Measurements from ENCODE around the gene PIGV. TPM values are rescaled to one million over a fixed set of nuclear protein-coding genes. Genes with fewer than 3 reads are reported as not detected.
A peak's percentile ranks its signal among the peaks of the same experiment; 100 is the strongest.

Gene PIGV
- total RNA-seq, 1 experiment from 2014 or later: 30.8 TPM

DNA sequence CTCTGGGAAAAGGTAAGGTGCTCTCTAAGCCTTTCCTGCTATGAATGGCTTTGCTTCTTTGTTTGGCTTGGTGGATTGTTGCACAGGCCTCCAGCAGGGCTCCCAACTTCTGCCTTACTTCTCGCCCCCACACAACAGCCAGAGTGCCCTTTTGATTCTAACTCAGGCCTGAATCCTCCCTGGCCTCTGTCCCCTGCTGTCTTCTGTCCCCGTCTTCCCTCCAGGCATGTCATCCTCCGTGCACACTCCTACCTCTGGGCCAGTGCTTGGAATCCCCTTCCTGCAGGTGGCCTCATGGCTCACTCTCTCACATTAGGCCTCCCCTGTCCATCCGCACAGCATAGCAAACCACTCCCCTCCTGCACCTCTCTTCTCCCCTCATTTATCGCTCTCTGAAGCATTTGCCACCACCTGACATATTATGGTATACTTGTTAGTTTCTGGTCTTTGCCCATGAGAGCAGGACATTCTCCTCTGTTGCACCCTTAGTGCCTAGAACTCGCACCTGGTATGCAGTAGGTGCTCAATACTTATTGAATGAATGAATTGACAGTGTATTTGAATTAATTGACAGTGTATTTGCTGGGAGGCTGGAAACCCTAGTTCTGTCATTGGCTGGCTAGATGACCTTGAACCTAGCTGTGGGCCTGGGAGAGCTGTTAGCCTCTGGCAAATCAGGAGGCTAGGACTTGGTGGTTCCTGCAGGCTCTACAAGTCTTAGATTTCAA is 41.6 kb downstream of the PIGV start:
- TF ChIP-seq EZH2 (IDR thresholded peaks at IDR 0.05; ENCODE audit: low read depth): no peak
- TF ChIP-seq, protein P1, sequence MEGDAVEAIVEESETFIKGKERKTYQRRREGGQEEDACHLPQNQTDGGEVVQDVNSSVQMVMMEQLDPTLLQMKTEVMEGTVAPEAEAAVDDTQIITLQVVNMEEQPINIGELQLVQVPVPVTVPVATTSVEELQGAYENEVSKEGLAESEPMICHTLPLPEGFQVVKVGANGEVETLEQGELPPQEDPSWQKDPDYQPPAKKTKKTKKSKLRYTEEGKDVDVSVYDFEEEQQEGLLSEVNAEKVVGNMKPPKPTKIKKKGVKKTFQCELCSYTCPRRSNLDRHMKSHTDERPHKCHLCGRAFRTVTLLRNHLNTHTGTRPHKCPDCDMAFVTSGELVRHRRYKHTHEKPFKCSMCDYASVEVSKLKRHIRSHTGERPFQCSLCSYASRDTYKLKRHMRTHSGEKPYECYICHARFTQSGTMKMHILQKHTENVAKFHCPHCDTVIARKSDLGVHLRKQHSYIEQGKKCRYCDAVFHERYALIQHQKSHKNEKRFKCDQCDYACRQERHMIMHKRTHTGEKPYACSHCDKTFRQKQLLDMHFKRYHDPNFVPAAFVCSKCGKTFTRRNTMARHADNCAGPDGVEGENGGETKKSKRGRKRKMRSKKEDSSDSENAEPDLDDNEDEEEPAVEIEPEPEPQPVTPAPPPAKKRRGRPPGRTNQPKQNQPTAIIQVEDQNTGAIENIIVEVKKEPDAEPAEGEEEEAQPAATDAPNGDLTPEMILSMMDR (conservative IDR thresholded peaks at IDR 0.05): no peak
- Histone ChIP-seq H3K4me2 (no peak overlapping the region), H3K4me1 (replicated peaks; ENCODE audit: insufficient read depth) (peaks cover 25% of the 10 kb centered on the region), H3K79me2 (ENCODE audit: low read depth) (peaks cover 47% of the 10 kb centered on the region), H3K9me2 (ENCODE audit: insufficient read depth) (no peaks in the 10 kb centered on the region), H2AFZ (no peak overlapping the region), H3K4me3 (no peak overlapping the region), H3K9me3 (ENCODE audit: insufficient read depth, low read depth) (no peaks in the 10 kb centered on the region), H3K27me3 (ENCODE audit: insufficient read depth, low read depth) (no peaks in the 10 kb centered on the region), H4K20me1 (ENCODE audit: insufficient read depth) (no peaks in the 10 kb centered on the region; the same call in 1 of the 2 replicates), H3K27ac (no peak overlapping the region), H3K36me3 (ENCODE audit: low read depth) (peaks cover 5% of the 10 kb centered on the region; the same call in 1 of the 2 replicates), H3F3A (ENCODE audit: insufficient read depth, low read depth) (peaks cover 16% of the 10 kb centered on the region)
- ChIA-PET POLR2A (ENCODE audit: unreplicated experiment) (no interaction called here), CTCF (no interaction called here)
- no peak for DNase-seq
- intact Hi-C loops (cut with micrococcal nuclease; ENCODE audit: unreplicated experiment): no loop called here
- no TSS peak for BruUV-seq (replicated peaks)

DNA sequence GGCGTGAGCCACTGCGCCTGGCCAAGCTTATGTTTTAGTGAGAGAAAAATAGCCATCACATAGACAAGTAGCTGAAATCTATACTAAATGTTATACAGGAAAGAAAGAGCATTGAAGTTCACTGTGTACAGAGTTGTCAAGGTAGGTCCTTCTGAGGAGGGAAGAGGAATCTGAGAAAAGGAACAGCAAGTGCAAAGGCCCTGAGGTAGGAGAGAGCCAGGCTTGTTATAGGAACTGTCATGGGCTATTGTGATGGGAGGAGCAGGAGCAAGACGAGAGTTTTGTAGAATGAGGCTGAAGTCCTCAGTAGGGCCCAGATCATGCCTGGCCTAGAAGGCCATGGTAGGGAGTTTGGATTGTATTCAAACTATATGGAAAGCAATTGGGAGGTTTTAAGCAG is 43.3 kb downstream of the PIGV start:
- H3K4me1 ChIP-seq (replicated peaks; ENCODE audit: insufficient read depth): peaks cover 8% of the 10 kb centered on the region
- H4K20me1 ChIP-seq (ENCODE audit: insufficient read depth): no peaks in the 10 kb centered on the region; the same call in 1 of the 2 replicates
- ChIA-PET POLR2A (ENCODE audit: unreplicated experiment) (no interaction called here), CTCF (no interaction called here)
- TF ChIP-seq, protein P1 (conservative IDR thresholded peaks at IDR 0.05): no peak
- TF ChIP-seq EZH2 (IDR thresholded peaks at IDR 0.05; ENCODE audit: low read depth): no peak
- no peak overlapping the region for H2AFZ ChIP-seq
- H3K4me2 ChIP-seq: no peak overlapping the region
- no peak overlapping the region for H3K27ac ChIP-seq
- no peak overlapping the region for H3K4me3 ChIP-seq
- BruUV-seq (replicated peaks): no TSS peak
- no peaks in the 10 kb centered on the region for H3K9me2 ChIP-seq (ENCODE audit: insufficient read depth)
- H3F3A ChIP-seq (ENCODE audit: insufficient read depth, low read depth): no peaks in the 10 kb centered on the region
- no peaks in the 10 kb centered on the region for H3K9me3 ChIP-seq (ENCODE audit: insufficient read depth, low read depth)
- H3K27me3 ChIP-seq (ENCODE audit: insufficient read depth, low read depth): no peaks in the 10 kb centered on the region
- H3K79me2 ChIP-seq (ENCODE audit: low read depth): peaks cover 44% of the 10 kb centered on the region
- intact Hi-C loops (cut with micrococcal nuclease; ENCODE audit: unreplicated experiment): no loop called here
- DNase-seq: no peak
- H3K36me3 ChIP-seq (ENCODE audit: low read depth): peaks cover 5% of the 10 kb centered on the region; the same call in 1 of the 2 replicates

DNA sequence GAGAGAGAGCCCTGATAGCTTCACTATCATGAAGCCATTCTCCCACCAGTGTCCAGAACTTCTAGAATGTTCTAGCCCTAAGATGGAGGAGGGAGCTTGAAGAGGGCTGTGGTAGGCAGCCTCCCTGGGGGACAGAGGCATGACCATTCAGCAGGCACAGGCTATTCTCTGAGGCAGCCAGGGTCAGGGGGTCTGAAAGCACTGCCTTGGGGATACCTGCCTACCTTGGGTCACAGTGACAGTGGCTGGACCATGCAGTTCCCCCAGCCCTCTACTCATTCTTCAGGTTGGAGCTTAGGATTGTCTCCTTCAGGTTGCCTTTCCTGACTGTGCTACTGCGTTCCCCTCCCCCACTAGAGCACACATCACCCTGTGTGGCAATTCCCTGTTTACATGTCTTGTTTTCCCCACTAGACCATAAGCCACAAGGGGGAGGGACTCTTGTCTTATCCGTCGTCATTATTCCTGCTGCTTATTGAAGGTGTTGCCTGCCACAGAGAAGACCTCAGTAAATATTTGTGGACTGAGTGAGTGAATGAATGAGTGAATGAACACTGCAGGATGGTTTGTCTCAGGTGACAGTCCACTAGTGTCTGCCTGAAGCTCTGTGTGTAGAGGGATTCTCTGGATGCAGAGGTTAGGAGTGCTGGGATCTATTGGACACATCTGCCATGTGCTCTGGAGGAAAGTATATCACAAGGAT is 43.9 kb downstream of the PIGV start:
- BruUV-seq (replicated peaks): no TSS peak
- CTCF ChIA-PET: no interaction called here
- no peak for DNase-seq

More for the DNA sequence above, 43.9 kb downstream of the PIGV start:
- H4K20me1 ChIP-seq (ENCODE audit: insufficient read depth): no peaks in the 10 kb centered on the region; the same call in 1 of the 2 replicates
- 0 out of 2 replicates have a peak overlapping the region, but pooled peaks have one; percentile 5 for H3K4me2 ChIP-seq
- POLR2A ChIA-PET (ENCODE audit: unreplicated experiment): no interaction called here
- peaks cover 42% of the 10 kb centered on the region for H3K79me2 ChIP-seq (ENCODE audit: low read depth)
- TF ChIP-seq, protein P1 (conservative IDR thresholded peaks at IDR 0.05): no peak
- no peak for TF ChIP-seq EZH2 (IDR thresholded peaks at IDR 0.05; ENCODE audit: low read depth)
- no peaks in the 10 kb centered on the region for H3K9me2 ChIP-seq (ENCODE audit: insufficient read depth)
- H3K36me3 ChIP-seq (ENCODE audit: low read depth): peaks cover 5% of the 10 kb centered on the region; the same call in 1 of the 2 replicates
- H3K9me3 ChIP-seq (ENCODE audit: insufficient read depth, low read depth): no peaks in the 10 kb centered on the region
- no peak overlapping the region for H3K4me3 ChIP-seq
- intact Hi-C loops (cut with micrococcal nuclease; ENCODE audit: unreplicated experiment): no loop called here
- H2AFZ ChIP-seq: no peak overlapping the region
- H3K4me1 ChIP-seq (replicated peaks; ENCODE audit: insufficient read depth): 0 out of 2 replicates have a peak, but pooled peaks cover 6% of the 10 kb centered on the region
- no peaks in the 10 kb centered on the region for H3K27me3 ChIP-seq (ENCODE audit: insufficient read depth, low read depth)
- no peak overlapping the region for H3K27ac ChIP-seq
- H3F3A ChIP-seq (ENCODE audit: insufficient read depth, low read depth): no peaks in the 10 kb centered on the region

Data from PC-9 (cell line).